Smooth muscle cell of the brain vasculature (primary cell): ENCODE results near the gene STARD3.
"Not testable (repeated sequence)": the region's sequence is repeated elsewhere in the genome, so short reads cannot be mapped to it uniquely, and the experiment has no call there.

ENCODE experiments used
- DNase-seq: peaks from one replicate; pipeline ENCODE4 v3.0.0-alpha.2; 2012; ENCODE audit warnings: low read depth, low spot score

STARD3 gene

GRCh38 chr17:39694593-39694992 is 57.6 kb downstream of the STARD3 start:
- no peak for DNase-seq

GRCh38 chr17:39695089-39695474 is 58.1 kb downstream of the STARD3 start:
- DNase-seq = no peak

GRCh38 chr17:39696731-39697130 is 59.8 kb downstream of the STARD3 start:
- DNase-seq = no peak

- no peak for DNase-seq
Measured at GRCh38 chr17:39697961-39698360, 61.0 kb downstream of the STARD3 start.

- DNase-seq = not testable (repeated sequence)
Measured at GRCh38 chr17:39699157-39699817, 62.3 kb downstream of the STARD3 start.

GRCh38 chr17:39699818-39700147 is 62.8 kb downstream of the STARD3 start, which contains the start of gene ERBB2:
ERBB2 (plus strand) TSS chr17:39700064; CDS start chr17:39700239, 175 bp downstream.
- DNase-seq = peak; percentile 37

GRCh38 chr17:39700148-39700987 is 63.4 kb downstream of the STARD3 start:
- DNase-seq = no peak

- DNase-seq = no peak
Measured at GRCh38 chr17:39701012-39701783, 64.3 kb downstream of the STARD3 start.

GRCh38 chr17:39701784-39702422 is 65.0 kb downstream of the STARD3 start:
- no peak for DNase-seq

GRCh38 chr17:39702901-39703893 is 66.3 kb downstream of the STARD3 start:
- no peak for DNase-seq

GRCh38 chr17:39703913-39704312 is 67.0 kb downstream of the STARD3 start:
- no peak for DNase-seq

GRCh38 chr17:39704821-39705551 is 68.0 kb downstream of the STARD3 start:
- DNase-seq = no peak

GRCh38 chr17:39705786-39706348 is 68.9 kb downstream of the STARD3 start:
- DNase-seq = no peak

GRCh38 chr17:39706383-39706782 is 69.4 kb downstream of the STARD3 start:
- no peak for DNase-seq

GRCh38 chr17:39706921-39707337 is 70.0 kb downstream of the STARD3 start:
- no peak for DNase-seq

- DNase-seq = no peak
Measured at GRCh38 chr17:39709319-39709997, 72.5 kb downstream of the STARD3 start.

- DNase-seq = no peak
Measured at GRCh38 chr17:39709998-39710964, 73.3 kb downstream of the STARD3 start.

- not testable (repeated sequence) for DNase-seq
Measured at GRCh38 chr17:39711071-39711470, 74.1 kb downstream of the STARD3 start.
